Peyer's patch (tissue), 4 donors: ENCODE measurements around the gene TRABD. TPM values are rescaled to one million over a fixed set of nuclear protein-coding genes. Genes with fewer than 3 reads are reported as not detected.
"Not testable (repeated sequence)": the region's sequence is repeated elsewhere in the genome, so short reads cannot be mapped to it uniquely, and the experiment has no call there.

Source experiments
- DNase-seq, 3 donors: peaks; one replicate each; pipeline ENCODE4 v3.0.0-alpha.2; 2017 to 2019
- H3K27ac ChIP-seq, 4 donors: fragments of 200-600 bp; sonication (generic); one replicate each; pipeline ENCODE4 v1.5.1; 2016 to 2019
- H3K27me3 ChIP-seq, 2 donors: fragments of 200-600 bp; sonication (generic); one replicate each; pipeline ENCODE4 v1.5.1; 2019
- H3K36me3 ChIP-seq, 3 donors: fragments of 200-600 bp; sonication (generic); one replicate each; pipeline ENCODE4 v1.5.1; 2016 to 2019
- H3K4me1 ChIP-seq, 4 donors: fragments of 200-600 bp; sonication (generic); one replicate each; pipeline ENCODE4 v1.5.1; 2016 to 2019
- H3K4me3 ChIP-seq, 4 donors: fragments of 200-600 bp; sonication (generic); 1 replicate in 3 of 4; 2 replicates in 1 of 4; pipeline ENCODE4 v1.5.1; 2016 to 2019; ENCODE audit warnings: mild to moderate bottlenecking in 1 of 4
- H3K9me3 ChIP-seq, 4 donors: fragments of 200-600 bp; sonication (generic); one replicate each; pipeline ENCODE4 v1.5.1; 2016 to 2019; ENCODE audit warnings: mild to moderate bottlenecking in 1 of 4
- CTCF ChIP-seq, 6 experiments: fragments of 450-650 bp in 4 of 6; fragments of 200-600 bp in 2 of 6; sonication (generic) in 1 of 6; IDR thresholded peaks; one replicate each; pipeline ENCODE4 v1.5.1; 2017 to 2019; ENCODE audit warnings: antibody characterized with exemption in 6 of 6, mild to moderate bottlenecking in 3 of 6, moderate library complexity in 1 of 6
- POLR2A ChIP-seq, 2 donors: fragments of 450-650 bp; IDR thresholded peaks; one replicate each; pipeline ENCODE4 v1.5.1; 2017; ENCODE audit warnings: antibody characterized with exemption in 2 of 2, mild to moderate bottlenecking in 2 of 2, moderate library complexity in 2 of 2
- total RNA-seq, 4 donors: library from RNA; depleted of rRNA; stranded (reverse); fragments of >200 nt; gene quantifications; one replicate each; pipeline ENCODE4 v1.1.0, GENCODE V29; 2016

The TRABD gene
- total RNA-seq, 4 donors from 2014 or later = 44.0 to 111 (median 86.3) TPM

GRCh38 chr22:50200461-50201190, 14.9 kb downstream of the TRABD start, which contains the start of gene SELENOO:
SELENOO (plus strand) TSS chr22:50201011; CDS start chr22:50201037, 26 bp downstream.
- no peaks in the 10 kb centered on the region for H3K9me3 ChIP-seq
- H3K4me3 ChIP-seq = peak within 1 kb of the TSS; percentile 90 to 96 (median 95)
- peak; percentile 92 to 98 (median 96) for DNase-seq
- H3K4me1 ChIP-seq = peaks cover 0 to 21% (median 8%) of the 10 kb centered on the region in 4 donors
- H3K36me3 ChIP-seq = peaks cover 0 to 32% (median 0%) of the 10 kb centered on the region in 3 donors
- no peaks in the 10 kb centered on the region for H3K27me3 ChIP-seq
- TF ChIP-seq CTCF (IDR thresholded peaks at IDR 0.05) (no peak), POLR2A (IDR thresholded peaks at IDR 0.05) (peak; percentile 80 to 81)
- peak within 1 kb of the TSS; percentile 77 to 95 (median 89) for H3K27ac ChIP-seq

- no peaks in the 10 kb centered on the region for H3K27me3 ChIP-seq
- TF ChIP-seq POLR2A (IDR thresholded peaks at IDR 0.05) = peak in 1 of 2 donors; percentile 18
- no peak for TF ChIP-seq CTCF (IDR thresholded peaks at IDR 0.05)
- H3K9me3 ChIP-seq = no peaks in the 10 kb centered on the region
- peak overlapping the region; percentile 77 to 95 (median 89) for H3K27ac ChIP-seq
- peak overlapping the region; percentile 90 to 96 (median 95) for H3K4me3 ChIP-seq
- peaks cover 0 to 28% (median 0%) of the 10 kb centered on the region in 3 donors for H3K36me3 ChIP-seq
- peak in 1 of 3 donors; percentile 71 for DNase-seq
- H3K4me1 ChIP-seq = peaks cover 0 to 21% (median 8%) of the 10 kb centered on the region in 4 donors
These were observed 15.7 kb downstream of the TRABD start for GRCh38 chr22:50201191-50202129.

- peak overlapping the region; percentile 90 to 96 (median 95) for H3K4me3 ChIP-seq
- DNase-seq = no peak
- peak overlapping the region in 1 of 4 donors; percentile 86 for H3K27ac ChIP-seq
- H3K27me3 ChIP-seq = no peaks in the 10 kb centered on the region
- H3K36me3 ChIP-seq = peaks cover 0 to 31% (median 0%) of the 10 kb centered on the region in 3 donors
- no peaks in the 10 kb centered on the region for H3K9me3 ChIP-seq
- TF ChIP-seq POLR2A (IDR thresholded peaks at IDR 0.05) = no peak
- TF ChIP-seq CTCF (IDR thresholded peaks at IDR 0.05) = no peak
- H3K4me1 ChIP-seq = peaks cover 0 to 22% (median 8%) of the 10 kb centered on the region in 4 donors
These were observed 16.5 kb downstream of the TRABD start for GRCh38 chr22:50202130-50202666.

GRCh38 chr22:50203288-50203687, 17.6 kb downstream of the TRABD start:
- peaks cover 0 to 27% (median 8%) of the 10 kb centered on the region in 4 donors for H3K4me1 ChIP-seq
- H3K4me3 ChIP-seq = no peak overlapping the region
- no peak for DNase-seq
- H3K27ac ChIP-seq = no peak overlapping the region
- TF ChIP-seq POLR2A (IDR thresholded peaks at IDR 0.05) (no peak), CTCF (IDR thresholded peaks at IDR 0.05) (no peak)
- no peaks in the 10 kb centered on the region for H3K27me3 ChIP-seq
- no peaks in the 10 kb centered on the region for H3K9me3 ChIP-seq
- H3K36me3 ChIP-seq = peaks cover 0 to 30% (median 0%) of the 10 kb centered on the region in 3 donors

- no peak overlapping the region for H3K27ac ChIP-seq
- DNase-seq = no peak
- TF ChIP-seq POLR2A (IDR thresholded peaks at IDR 0.05) (no peak), CTCF (IDR thresholded peaks at IDR 0.05) (no peak)
- H3K4me3 ChIP-seq = peak overlapping the region in 1 of 4 donors; percentile 16
- no peaks in the 10 kb centered on the region for H3K9me3 ChIP-seq
- peaks cover 0 to 32% (median 0%) of the 10 kb centered on the region in 3 donors for H3K36me3 ChIP-seq
- no peaks in the 10 kb centered on the region for H3K27me3 ChIP-seq
- peaks cover 0 to 31% (median 8%) of the 10 kb centered on the region in 4 donors for H3K4me1 ChIP-seq
These were observed 18.9 kb downstream of the TRABD start for GRCh38 chr22:50204571-50204970.

- not testable (repeated sequence) for H3K27me3 ChIP-seq, H3K9me3 ChIP-seq, H3K27ac ChIP-seq, DNase-seq
- Histone ChIP-seq H3K4me1 (peaks cover 0 to 27% (median 6%) of the 10 kb centered on the region in 4 donors), H3K4me3 (peak overlapping the region in 1 of 4 donors; percentile 16), H3K36me3 (peaks cover 0 to 33% (median 0%) of the 10 kb centered on the region in 3 donors)
These were observed 19.3 kb downstream of the TRABD start for GRCh38 chr22:50204998-50205397.
